Natural killer cell (primary cell): ENCODE measurements around the gene HCN1. TPM values are rescaled to one million over a fixed set of nuclear protein-coding genes. Genes with fewer than 3 reads are reported as not detected.

ENCODE experiments used
- ATAC-seq, 3 donors: fragments of 150-1000 bp in 2 of 3; fragments of 200-7000 bp in 1 of 3; cut with Tn5 transposase; 1 replicate in 1 of 3; 2 replicates in 2 of 3; pipeline ENCODE4 v1.10.0; 2021; ENCODE audit warnings: mild to moderate bottlenecking in 2 of 3, moderate library complexity in 2 of 3
- DNase-seq, 2 donors: peaks; one replicate each; pipeline versions ENCODE4 v3.0.0 to v3.0.0-alpha.2; 2013 to 2021; ENCODE audit warnings: mixed read lengths in 1 of 2
- H3K27ac ChIP-seq: one replicate; pipeline ENCODE4 v1.5.1; 2013; ENCODE audit warnings: mild to moderate bottlenecking, low read length
- H3K27me3 ChIP-seq: one replicate; pipeline ENCODE4 v1.6.1; 2013; ENCODE audit warnings: low read length; ENCODE audit not compliant: control insufficient read depth, insufficient read depth
- H3K36me3 ChIP-seq: one replicate; pipeline ENCODE4 v1.6.1; 2013; ENCODE audit warnings: low read length; ENCODE audit not compliant: control insufficient read depth, insufficient read depth
- H3K4me1 ChIP-seq: one replicate; pipeline ENCODE4 v1.6.1; 2013; ENCODE audit warnings: low read length; ENCODE audit not compliant: control insufficient read depth, insufficient read depth
- H3K4me3 ChIP-seq: one replicate; pipeline ENCODE4 v1.5.1; 2013; ENCODE audit warnings: low read length
- H3K9me3 ChIP-seq: one replicate; pipeline ENCODE4 v1.6.1; 2013; ENCODE audit warnings: low read length; ENCODE audit not compliant: control insufficient read depth, insufficient read depth
- H3K27ac Mint-ChIP-seq, 2 donors: one replicate each; pipeline ENCODE4 v1.8.0; 2022; ENCODE audit warnings: mild to moderate bottlenecking in 2 of 2, mixed read lengths in 2 of 2, moderate library complexity in 1 of 2
- H3K27me3 Mint-ChIP-seq, 2 donors: one replicate each; pipeline ENCODE4 v1.8.0; 2022; ENCODE audit warnings: low read depth in 2 of 2, mixed read lengths in 2 of 2
- H3K36me3 Mint-ChIP-seq: one replicate; pipeline ENCODE4 v1.8.0; 2022; ENCODE audit warnings: mixed read lengths
- H3K4me1 Mint-ChIP-seq, 2 donors: one replicate each; pipeline ENCODE4 v1.8.0; 2022; ENCODE audit warnings: mixed read lengths in 2 of 2
- H3K4me3 Mint-ChIP-seq: one replicate; pipeline ENCODE4 v1.8.0; 2022; ENCODE audit warnings: mild to moderate bottlenecking, moderate library complexity, mixed read lengths
- H3K9me3 Mint-ChIP-seq, 2 donors: one replicate each; pipeline ENCODE4 v1.8.0; 2022; ENCODE audit warnings: mixed read lengths in 2 of 2
- CTCF ChIP-seq: fragments of 200-600 bp; IDR thresholded peaks from one replicate; pipeline ENCODE4 v1.8.0; 2022; ENCODE audit warnings: antibody characterized with exemption
- WGBS: methylation state at CpG from one replicate; pipeline ENCODE4 v1.1.7; 2013; ENCODE audit warnings: missing lambda C conversion rate; ENCODE audit not compliant: insufficient coverage; 5-methylcytosine and 5-hydroxymethylcytosine counted together
- intact Hi-C: fragments of 100-400 bp; cut with micrococcal nuclease; formaldehyde crosslinking; loops from one replicate; pipeline ENCODE4 v1.14.2; 2022
- total RNA-seq, 4 donors: library from RNA; stranded (reverse); fragments of 120-200 nt in 1 of 4; gene quantifications; one replicate each; pipeline versions ENCODE4 v1.2.3 to v1.2.4, GENCODE V29; 2013 to 2022

Gene HCN1
- total RNA-seq, 3 donors from 2014 or later (not counting 1 experiment from before 2014, with no cell fraction given) = not detected

DNA sequence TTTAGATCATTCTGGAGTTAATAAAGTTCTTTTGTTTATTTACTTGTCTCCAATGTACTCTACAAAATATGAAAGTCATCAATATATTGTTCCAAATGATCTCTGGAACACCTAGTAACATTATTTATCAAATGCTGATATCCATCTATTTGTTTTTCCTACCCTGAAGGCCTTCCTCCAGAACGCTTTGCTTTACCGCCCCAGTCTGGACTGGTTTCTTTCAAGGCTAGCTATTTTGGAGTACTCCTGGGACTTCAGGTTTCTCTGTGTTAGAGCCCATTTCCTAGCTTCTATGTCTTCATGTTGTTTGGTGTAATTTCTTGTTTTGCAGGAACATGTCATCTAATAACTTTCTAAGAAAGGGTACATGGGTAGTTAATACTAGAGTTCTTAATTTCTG is 9.6 kb downstream of the HCN1 start:
- Histone ChIP-seq H3K27ac (no peak overlapping the region), H3K4me3 (no peak overlapping the region), H3K27me3 (no peaks in the 10 kb centered on the region), H3K4me1 (no peaks in the 10 kb centered on the region), H3K36me3 (no peaks in the 10 kb centered on the region), H3K9me3 (no peaks in the 10 kb centered on the region)
- Mint-ChIP-seq H3K27me3 (no peaks in the 10 kb centered on the region), H3K4me3 (no peak overlapping the region), H3K36me3 (no peaks in the 10 kb centered on the region), H3K27ac (no peak overlapping the region), H3K4me1 (no peaks in the 10 kb centered on the region), H3K9me3 (peaks cover 5 to 6% of the 10 kb centered on the region in 2 donors)
- intact Hi-C loops = no loop called here
- TF ChIP-seq CTCF = no peak
- DNase-seq (no peak), ATAC-seq (no peak)
- 77% methylated on average over 2 of the region's 2 CpGs for WGBS

GRCh38 chr5:45684118-45684517 is 12.1 kb downstream of the HCN1 start:
- H3K27me3 Mint-ChIP-seq = no peaks in the 10 kb centered on the region
- no peaks in the 10 kb centered on the region for H3K4me1 Mint-ChIP-seq
- Histone ChIP-seq H3K9me3 (no peaks in the 10 kb centered on the region), H3K27me3 (no peaks in the 10 kb centered on the region), H3K36me3 (no peaks in the 10 kb centered on the region), H3K4me3 (no peak overlapping the region), H3K27ac (no peak overlapping the region), H3K4me1 (no peaks in the 10 kb centered on the region)
- DNase-seq (no peak), ATAC-seq (no peak)
- intact Hi-C loops = no loop called here
- H3K36me3 Mint-ChIP-seq = no peaks in the 10 kb centered on the region
- H3K9me3 Mint-ChIP-seq = peaks cover 4 to 11% of the 10 kb centered on the region in 2 donors
- no peak overlapping the region for H3K4me3 Mint-ChIP-seq
- no peak overlapping the region for H3K27ac Mint-ChIP-seq
- TF ChIP-seq CTCF = no peak

- H3K27ac ChIP-seq = no peak overlapping the region
- no peak overlapping the region for H3K4me3 ChIP-seq
- no peaks in the 10 kb centered on the region for H3K9me3 ChIP-seq
- H3K36me3 ChIP-seq = no peaks in the 10 kb centered on the region
- Mint-ChIP-seq H3K27me3 (no peaks in the 10 kb centered on the region), H3K9me3 (peaks cover 4 to 17% of the 10 kb centered on the region in 2 donors), H3K27ac (no peak overlapping the region), H3K4me3 (no peak overlapping the region), H3K4me1 (no peaks in the 10 kb centered on the region), H3K36me3 (no peaks in the 10 kb centered on the region)
- no CpG with 5 or more reads among the region's 2 CpGs for WGBS
- no peak for DNase-seq
- H3K4me1 ChIP-seq = no peaks in the 10 kb centered on the region
- intact Hi-C loops = no loop called here
- H3K27me3 ChIP-seq = no peaks in the 10 kb centered on the region
- TF ChIP-seq CTCF = no peak
- ATAC-seq = no peak
Observed at GRCh38 chr5:45680950-45681349, 15.2 kb downstream of the HCN1 start.

DNA sequence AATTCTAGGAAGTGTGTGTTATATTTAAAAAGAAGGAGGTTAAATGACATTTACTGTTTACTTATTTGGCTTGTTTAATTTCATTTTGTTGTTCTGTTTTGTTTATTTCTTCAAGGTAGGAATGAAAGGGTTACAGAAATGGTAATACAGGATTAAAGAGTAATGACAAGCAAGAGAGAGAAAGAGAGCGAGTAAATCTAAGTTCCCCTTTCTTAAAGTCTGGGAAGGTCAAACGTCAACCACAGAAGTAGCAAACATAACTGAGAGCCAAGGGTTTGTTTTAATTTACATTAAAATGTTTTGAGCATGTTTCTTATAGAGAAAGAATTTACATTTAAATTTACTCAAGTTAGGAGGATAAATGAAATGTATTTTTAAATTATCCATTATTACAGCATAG is 18.7 kb downstream of the HCN1 start:
- Histone ChIP-seq H3K27me3 (no peaks in the 10 kb centered on the region), H3K4me1 (no peaks in the 10 kb centered on the region), H3K27ac (no peak overlapping the region), H3K9me3 (no peaks in the 10 kb centered on the region), H3K4me3 (no peak overlapping the region), H3K36me3 (no peaks in the 10 kb centered on the region)
- Mint-ChIP-seq H3K27ac (no peak overlapping the region), H3K27me3 (no peaks in the 10 kb centered on the region), H3K9me3 (peaks cover 4 to 17% of the 10 kb centered on the region in 2 donors), H3K4me3 (no peak overlapping the region), H3K4me1 (no peaks in the 10 kb centered on the region), H3K36me3 (no peaks in the 10 kb centered on the region)
- 6% methylated on average over 2 of the region's 2 CpGs for WGBS
- intact Hi-C loops = no loop called here
- TF ChIP-seq CTCF = no peak
- ATAC-seq = no peak
- DNase-seq = no peak
